HTERT RPE-1 (cell line): ENCODE measurements around the gene MYO15B.
"Not testable (repeated sequence)": the region's sequence is repeated elsewhere in the genome, so short reads cannot be mapped to it uniquely, and the experiment has no call there.

ENCODE experiments used
- in situ Hi-C: fragments of 300-500 bp; cut with MboI; formaldehyde crosslinking; loops from 4 replicates; pipeline ENCODE4 v1.14.3; 2020; ENCODE audit warnings: low sequenced_read_pairs

The MYO15B gene

DNA sequence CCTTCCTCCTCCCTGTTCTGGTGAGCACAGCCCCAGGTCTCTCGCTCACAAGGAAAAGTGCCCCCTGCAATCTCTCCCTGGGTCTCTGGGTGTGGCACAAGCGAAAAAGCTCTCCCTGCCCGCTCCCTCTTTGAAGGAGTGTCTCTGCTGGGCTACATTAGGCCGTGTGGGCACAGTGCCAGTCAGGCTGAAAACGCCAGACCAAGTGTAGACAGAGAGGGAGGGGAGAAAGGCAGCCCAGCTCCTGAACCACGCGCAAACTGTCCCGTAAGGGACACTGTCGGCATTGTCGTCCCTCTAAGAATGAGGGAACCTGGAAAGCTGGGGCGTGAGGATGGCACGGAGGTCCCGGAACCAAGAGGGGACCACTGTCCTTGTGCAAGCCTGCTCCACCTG lies 49.5 kb downstream of the MYO15B start:
- in situ Hi-C loops: no loop called here

DNA sequence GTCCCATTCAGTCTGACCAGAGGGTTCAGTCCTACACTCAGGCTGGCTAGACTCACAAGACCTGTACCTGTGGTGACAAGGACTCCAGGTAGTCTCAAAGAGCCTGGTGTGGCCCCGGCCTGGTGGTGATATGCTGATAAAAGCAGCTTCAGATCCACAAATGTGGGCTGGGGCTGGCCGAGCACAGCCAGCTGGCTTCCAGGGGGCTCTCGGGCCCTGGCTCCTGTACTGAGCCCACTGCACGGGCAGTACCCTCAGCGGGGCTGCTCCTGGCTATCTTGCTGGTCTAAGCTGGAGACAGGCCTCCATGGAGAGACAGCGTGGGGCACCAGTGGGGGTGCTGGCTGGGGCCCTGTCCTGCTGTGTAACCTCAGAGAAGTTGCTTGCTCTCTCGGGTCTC lies 50.0 kb downstream of the MYO15B start:
- in situ Hi-C loops: no loop called here

DNA sequence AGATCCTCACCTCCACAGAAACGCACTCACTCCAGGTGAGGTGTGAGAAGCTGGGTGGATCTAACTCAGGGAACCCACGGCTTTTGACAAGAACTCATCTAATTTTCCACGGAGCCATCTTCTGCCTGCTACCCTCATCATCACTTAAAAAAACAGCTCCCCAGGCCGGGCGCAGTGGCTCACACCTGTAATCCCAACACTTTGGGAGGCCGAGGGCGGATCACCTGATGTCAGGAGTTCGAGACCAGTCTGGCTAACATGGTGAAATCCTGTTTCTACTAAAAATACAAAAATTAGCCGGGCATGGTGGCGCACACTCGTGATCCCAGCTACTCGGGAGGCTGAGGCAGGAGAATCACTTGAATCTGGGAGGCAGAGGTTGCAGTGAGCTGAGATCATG lies 50.4 kb downstream of the MYO15B start:
- in situ Hi-C loops: not testable (repeated sequence)

DNA sequence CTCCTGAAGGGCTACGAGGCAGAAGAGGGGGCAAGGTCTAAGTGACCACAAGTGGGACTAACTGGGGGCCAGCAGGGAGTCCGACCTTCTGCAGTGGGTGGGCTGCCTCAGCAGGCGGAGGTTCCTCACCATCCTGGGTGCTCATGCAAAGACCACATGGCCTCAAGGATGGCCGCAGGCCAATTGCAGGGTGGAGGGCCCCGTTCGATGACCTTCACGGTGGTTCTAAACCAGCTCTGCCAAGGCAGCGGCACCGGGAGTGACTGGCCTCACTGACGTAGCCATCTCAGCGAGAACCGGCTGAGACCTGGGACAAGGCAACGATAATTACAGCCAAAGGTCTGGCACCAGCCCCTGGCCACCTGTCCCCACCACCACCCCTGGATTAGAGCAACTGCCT lies 51.3 kb downstream of the MYO15B start:
- in situ Hi-C loops: no loop called here

DNA sequence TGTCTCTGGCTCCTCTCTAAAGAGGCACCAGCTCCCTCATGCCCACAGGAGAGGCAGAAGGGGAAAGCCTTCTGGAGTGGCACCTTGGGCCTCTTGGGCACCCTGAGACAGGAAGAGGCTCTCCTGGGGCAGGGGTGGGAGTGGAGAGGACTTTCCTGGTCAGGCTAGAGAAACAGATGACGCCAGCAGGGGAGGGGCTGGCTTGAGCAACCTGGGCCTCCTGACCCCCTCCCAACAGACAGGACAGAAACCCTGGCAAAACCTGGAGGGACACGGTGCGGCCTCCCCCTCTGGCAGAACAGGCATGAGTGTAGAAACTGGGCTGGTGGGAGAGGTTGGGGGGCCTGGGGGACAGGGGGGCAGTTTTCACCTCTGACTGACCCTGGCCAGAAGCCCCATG lies 51.7 kb downstream of the MYO15B start:
- in situ Hi-C loops: no loop called here

DNA sequence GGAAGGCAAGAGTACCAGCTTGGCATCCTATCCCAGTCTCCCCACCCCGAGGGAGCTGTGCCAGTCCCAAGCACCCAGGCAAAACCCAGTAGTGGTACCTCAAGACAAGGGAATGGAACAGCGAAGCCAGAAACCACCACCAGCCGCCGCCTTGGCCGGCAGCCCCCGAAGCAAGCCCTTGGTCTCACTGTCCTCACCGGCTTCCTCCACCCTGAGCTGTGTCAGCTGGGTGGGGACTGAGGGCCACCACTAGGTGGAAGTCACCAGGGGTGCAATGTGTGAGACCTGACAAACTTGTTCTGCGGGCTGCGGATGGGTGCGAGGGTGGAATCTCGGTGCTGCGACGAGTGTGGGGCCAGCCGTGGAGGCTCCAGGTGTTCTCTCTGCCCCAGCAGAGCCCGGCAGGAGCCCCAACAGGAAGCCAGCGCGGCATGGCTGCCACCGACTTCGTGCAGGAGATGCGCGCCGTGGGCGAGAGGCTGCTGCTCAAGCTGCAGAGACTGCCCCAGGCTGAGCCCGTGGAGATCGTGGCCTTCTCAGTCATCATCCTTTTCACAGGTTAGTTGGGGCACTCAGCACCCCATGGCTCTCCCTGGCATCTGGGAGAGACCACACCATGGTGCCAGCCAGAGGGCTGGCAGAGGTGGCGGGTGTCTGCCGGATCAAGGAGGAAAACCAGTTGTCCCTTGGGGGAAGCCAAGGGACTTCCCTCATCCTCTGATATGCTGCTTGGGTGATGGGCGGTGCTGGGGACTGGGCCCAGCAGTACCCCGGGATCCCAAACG lies 52.4 kb downstream of the MYO15B start:
- in situ Hi-C loops: no loop called here

DNA sequence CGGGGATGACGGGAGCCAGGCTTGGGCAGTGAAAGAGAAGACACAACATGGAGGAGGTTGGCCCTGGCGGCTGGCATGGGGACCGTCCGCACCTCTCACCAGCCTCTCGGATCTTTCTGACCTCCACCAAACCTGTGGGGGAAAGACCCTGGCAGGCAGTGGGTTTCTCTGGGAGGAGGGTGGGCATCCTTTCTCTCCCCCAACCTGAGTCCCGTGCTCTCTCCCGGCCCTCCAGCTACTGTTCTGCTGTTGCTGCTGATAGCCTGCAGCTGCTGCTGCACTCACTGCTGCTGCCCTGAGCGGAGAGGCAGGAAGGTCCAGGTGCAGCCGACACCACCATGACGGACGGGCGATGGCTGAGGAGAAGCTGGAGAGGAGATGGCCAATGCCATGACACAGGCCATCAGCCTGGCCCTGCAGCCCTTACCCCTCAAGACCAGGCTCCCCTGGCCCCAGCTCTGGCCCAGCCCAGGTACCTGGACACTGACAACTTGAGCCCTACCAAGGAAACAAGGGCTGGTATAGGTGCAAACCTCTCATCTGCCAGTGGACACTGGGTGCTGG lies 53.0 kb downstream of the MYO15B start:
- in situ Hi-C loops: no loop called here

DNA sequence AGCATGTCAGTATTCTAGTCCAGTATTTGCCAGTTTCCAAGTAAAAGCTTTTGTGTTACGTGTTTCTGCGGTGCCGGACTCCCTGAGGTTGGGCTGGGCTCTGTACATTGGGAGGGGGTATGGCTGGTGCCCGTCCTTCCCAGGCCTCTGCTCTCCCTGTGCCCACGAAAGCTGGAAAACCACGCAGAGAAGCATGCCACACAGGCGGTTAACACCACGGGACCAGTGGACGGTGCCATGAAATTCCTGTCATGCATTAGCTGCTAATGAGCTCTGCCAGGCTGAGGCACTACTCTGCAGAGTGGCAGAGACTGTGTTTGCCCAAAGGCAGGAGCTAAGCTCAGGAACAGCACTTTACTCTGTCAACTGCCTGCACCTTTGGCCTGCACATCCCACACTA lies 53.7 kb downstream of the MYO15B start:
- in situ Hi-C loops: no loop called here

DNA sequence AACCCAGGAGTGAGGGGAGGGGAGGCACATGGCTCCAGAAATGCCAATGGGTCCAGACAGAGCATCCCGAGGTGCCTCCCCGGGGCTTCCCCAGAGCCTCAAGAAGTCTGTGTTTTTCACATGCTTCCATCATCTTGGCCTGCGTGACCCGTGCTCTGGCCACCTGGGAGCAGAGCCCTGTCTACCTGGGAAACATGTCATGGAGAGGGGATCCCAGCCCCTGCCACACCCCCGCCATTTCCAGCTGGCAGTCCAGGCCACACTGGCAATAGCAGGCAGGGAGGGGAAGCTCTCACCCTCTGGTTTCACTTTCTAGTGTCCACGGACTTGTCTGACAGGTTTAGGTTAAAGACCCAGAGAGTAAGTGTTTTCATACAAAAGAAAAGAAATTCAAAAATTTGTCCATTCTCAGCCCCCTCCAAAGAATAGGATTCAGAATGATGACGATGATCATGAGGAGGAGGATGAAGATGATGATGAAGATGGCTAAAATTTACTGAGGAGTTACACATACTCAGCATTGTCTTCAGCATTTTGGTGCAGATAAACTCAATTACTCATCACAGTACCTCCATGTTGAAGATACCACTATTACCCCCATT lies 54.7 kb downstream of the MYO15B start:
- in situ Hi-C loops: no loop called here

DNA sequence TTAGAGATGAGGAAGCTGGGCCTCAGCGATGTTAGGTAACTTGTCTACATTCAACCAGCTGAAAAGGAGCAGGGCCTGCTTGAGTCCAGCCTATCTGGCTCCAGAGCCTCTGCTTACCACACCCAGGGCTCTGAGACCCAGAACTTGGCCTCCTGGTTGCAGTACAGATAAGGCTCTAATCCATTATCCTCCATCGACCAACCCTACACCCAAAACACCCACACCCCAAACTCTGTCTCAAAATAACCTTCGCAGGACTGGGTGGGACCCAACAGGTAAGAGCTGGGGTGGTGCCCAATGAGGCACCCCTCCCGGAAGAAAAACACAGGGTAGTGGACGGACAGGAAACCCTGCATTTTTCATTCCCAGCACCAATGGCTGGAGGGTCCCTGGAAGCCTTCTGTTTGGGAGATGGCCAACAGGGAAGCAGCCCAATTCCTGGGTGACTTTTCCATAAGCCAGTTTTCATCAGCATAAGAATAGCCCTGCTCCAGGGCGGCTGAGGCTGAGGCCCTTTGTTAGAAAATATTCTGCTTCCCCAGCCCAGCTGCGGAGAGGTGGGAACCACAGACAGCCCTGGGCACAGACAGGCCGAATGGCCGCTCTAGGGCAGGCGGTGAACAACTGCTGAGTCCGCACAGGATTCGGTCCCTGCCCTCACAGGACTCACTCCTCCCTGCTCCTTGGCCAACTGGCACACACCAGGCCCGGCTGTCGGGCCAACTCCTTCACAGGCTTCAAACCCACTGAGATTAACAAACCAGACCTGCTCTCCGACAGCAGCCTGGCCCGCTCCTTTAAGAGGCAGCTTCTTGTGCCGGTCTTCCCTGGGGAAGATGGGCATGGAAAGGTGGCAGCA lies 55.4 kb downstream of the MYO15B start:
- in situ Hi-C loops: no loop called here

DNA sequence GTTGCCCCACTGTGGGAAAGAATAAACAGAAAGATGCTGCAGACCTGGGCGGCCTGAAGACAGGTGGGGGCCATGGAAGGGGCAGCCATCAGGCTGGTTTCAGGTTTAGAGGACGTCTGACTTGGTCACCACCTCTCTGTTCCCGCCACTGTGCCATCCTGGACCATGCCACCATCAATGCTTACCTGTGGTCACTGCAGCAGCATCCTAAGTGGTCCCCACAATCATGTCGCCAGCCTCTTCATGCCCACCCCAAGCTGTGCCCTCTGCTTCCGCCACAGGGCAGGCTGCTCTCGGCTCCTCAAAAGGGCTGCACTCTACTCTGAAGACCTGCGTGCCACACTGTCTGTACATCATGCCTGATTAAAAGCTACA lies 56.0 kb downstream of the MYO15B start:
- in situ Hi-C loops: no loop called here

DNA sequence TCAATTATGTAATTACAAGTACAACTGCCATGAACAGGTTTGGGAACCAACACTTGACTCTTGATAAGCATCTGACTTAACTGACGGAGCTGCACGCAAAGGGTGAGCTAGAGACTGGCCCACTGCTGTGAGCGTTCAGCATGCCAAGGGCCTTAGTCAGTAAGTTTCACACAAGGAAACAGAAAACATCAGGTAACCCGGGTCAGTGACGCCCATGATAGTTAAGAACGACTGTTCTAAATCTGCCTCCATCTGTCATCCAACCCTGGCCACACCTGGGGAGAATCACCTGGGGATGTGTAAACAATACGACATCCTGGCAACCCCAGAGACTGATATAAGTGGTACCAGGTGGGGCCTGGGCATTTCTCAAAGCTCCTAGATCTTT lies 57.9 kb downstream of the MYO15B start:
- in situ Hi-C loops: no loop called here

DNA sequence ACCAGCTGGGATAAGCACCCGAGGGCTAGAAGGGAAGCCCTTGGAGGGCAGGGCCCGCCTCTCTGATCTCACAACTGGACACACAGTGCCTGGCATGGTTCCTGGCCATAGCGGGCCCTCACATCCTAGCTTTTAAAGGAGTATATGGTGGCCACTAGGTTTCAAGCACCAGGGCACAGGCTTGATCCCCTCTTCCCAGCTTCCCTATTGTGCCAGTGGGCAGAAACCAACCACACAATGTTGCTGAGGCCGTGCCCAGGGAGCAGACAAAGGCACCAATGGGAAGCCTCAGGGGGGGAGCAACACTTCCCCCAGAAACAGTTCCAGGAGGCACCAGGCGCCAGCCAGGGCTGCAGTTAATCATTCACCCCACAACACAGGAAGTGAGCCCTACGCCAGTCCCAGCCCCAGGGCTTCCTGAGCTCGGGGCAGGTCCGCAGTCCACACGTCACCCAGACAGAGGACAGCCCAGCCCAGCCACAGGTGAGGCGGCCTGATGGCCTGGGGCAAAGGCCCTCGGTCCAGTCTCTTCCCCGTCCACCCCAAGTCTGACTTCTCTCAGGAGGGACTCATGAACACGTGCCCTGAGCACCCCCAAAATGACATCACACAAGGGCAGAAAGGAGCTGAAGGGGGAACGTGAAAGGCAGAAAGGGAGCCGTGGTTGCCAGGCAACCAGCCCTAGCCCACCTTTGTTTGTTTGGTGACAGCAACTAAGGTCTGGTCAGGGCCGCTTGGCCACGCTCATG lies 58.5 kb downstream of the MYO15B start:
- in situ Hi-C loops: no loop called here

DNA sequence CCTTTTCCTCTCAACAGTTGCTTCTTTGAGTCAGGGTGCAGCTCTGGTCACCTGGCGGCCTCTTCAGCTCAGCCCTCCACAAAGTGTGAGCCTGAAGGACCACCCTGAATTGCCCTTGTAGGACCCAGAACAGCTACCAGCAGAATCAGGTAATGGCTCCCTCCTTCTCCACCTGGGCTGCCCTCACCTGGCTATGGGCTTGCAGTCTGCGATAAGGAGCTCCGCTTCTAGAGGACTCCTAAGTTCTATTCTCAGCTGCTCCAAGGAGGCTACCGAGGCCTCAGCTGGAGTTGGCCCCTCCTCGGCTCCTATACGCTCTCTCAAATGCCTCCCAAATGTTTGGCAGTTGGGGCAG lies 59.0 kb downstream of the MYO15B start:
- in situ Hi-C loops: no loop called here

DNA sequence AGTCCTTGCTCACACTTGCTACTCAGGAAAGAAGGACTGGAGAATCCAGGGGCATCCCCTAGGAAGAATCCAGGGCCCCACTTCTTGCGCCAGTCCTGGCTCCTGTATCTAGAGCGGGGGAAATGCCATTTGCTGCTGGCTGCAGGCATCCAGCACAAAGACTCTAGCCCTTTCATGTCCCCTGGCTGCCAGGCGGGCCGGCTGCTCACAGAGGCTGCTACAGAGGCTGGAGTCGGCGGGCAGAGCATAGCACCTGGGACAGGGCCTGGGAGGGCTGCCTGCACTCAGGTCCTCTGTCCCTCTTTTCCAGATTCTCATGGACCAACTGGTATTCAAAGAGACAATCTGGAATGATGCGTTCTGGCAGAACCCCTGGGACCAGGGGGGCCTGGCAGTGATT lies 59.5 kb downstream of the MYO15B start:
- in situ Hi-C loops: no loop called here

DNA sequence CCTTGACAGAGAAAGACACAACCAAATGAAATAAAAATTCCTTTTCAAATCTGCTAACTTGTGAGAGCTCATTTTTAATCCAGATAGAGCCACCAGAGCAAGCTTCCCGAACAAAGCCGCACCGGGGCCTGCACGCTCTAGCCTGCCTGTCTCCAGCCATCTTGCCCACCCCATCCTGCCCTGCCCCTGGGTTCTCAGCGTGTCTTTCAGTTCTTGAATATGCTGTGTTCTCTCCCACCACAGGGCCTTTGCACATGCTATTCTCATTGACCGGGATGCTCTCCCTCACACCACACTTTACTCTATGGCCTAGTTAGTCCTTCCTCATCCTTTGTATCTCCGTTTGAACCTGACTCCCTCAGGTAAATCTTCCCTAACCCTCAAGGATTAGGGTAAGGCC lies 60.3 kb downstream of the MYO15B start:
- in situ Hi-C loops: no loop called here

DNA sequence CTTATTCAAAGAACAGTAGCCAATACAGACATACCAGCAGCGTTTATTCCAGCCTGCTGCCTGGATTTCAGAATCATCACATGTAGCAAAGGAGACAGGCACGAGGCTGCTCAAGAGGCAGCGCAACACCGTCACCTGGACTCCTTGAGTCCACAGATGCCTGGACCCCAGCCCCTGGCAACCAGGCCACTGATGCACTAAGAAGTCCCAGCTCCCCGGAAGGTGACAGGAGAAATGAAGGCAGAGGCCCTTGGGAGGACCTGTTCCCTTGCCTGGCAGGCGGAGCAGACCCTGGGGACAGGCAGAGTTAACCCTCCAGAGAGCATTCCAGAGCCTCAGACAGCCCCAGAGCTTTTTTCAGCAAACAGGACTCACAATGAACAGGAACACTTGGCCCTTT lies 62.1 kb downstream of the MYO15B start:
- in situ Hi-C loops: no loop called here

DNA sequence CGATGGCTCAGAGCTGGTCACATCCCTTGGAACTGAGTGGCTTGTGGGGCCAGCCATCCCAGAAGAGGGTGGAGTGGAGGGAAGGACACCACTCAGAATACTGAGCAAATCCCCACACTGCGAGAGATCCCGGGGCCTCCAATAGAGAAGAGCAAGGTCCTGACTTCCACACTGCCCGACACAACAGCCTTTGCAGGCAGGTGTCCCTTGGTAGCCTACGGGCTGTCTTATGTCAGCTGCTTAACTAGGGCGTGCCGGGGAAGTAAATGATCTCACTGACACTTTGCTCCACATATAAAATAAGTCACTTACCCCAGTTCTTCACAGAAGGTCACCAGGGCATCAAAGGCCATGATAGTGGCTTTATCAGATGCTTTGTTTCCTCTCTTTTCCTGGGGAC lies 63.3 kb downstream of the MYO15B start:
- in situ Hi-C loops: no loop called here

DNA sequence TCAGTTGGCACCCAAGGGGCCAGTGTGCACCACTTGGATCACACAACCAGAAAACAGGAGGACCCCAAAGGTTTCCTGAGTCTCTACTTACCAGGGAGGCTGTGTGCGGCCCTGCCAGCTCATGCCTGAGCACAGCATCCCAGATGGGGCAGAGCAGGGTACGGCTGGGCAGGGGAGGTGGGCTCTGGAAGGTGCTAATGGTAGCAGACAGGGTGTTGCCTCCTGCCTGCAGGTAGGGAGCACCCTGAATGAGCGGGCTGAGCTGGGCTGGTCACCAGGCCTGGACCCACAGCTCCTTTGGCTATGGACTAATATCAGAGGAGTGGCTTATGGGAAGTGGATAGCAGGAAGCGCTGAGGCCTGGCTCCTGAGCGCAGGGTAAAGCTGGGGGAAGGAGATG lies 64.7 kb downstream of the MYO15B start:
- in situ Hi-C loops: no loop called here

DNA sequence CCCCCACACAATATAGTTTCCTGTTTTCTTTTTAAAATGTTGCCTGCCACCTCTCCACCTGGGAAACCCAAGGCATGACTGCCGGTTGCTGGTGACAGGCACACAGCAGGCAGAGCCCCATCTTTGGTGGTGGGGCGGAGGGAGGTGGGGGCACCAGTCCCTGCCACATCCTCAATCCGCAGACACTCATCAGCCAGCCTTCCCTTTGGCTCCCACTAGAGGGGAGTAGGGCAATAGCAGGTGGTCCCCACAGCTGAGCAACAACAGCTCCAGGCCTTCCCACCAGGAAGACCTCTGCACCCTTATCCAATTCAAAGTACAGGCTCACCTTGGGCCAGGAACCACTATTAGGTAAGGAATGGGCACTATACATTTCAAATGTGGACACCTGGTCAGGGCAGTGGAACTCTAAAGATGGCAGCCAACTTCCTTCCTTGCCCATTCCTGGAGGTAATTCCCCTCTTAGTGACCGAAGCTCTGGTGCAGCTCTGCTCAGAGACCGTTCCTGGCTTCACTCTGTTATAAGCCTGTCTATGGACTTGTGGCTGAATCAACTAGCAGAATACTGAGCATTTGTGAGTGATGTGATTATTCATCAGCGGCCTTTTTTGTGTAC lies 65.4 kb downstream of the MYO15B start:
- in situ Hi-C loops: no loop called here

DNA sequence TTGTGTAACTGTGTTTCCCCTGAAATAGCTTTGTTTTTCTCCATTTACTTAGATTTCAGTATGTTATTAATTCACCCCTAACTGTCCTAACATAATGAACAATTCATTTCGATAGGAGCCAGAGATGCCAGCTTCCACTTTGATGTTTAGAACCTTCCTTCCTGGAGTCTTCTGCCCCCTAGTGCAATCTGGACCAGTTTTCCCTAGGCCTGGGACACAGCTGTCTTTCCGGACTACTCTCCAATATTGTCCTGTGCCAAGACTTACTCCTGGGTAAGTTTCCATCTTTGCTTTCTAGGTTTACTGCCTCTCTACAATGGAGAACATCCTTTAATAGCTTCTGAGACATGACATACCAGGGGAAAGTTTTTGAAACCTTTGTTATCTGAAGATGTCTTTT lies 66.6 kb downstream of the MYO15B start:
- in situ Hi-C loops: no loop called here
